ENCODE results near the gene PTGDS. TPM values are rescaled to one million over a fixed set of nuclear protein-coding genes. Genes with fewer than 3 reads are reported as not detected.
A peak's percentile ranks its signal among the peaks of the same experiment; 100 is the strongest.

The PTGDS gene
- total and polyA plus RNA-seq, 9 of the 15 experiments (the other 6 are each of a cell fraction or from before 2014, with no cell fraction given): 0.46 to 7.1 (median 2.0) TPM

DNA sequence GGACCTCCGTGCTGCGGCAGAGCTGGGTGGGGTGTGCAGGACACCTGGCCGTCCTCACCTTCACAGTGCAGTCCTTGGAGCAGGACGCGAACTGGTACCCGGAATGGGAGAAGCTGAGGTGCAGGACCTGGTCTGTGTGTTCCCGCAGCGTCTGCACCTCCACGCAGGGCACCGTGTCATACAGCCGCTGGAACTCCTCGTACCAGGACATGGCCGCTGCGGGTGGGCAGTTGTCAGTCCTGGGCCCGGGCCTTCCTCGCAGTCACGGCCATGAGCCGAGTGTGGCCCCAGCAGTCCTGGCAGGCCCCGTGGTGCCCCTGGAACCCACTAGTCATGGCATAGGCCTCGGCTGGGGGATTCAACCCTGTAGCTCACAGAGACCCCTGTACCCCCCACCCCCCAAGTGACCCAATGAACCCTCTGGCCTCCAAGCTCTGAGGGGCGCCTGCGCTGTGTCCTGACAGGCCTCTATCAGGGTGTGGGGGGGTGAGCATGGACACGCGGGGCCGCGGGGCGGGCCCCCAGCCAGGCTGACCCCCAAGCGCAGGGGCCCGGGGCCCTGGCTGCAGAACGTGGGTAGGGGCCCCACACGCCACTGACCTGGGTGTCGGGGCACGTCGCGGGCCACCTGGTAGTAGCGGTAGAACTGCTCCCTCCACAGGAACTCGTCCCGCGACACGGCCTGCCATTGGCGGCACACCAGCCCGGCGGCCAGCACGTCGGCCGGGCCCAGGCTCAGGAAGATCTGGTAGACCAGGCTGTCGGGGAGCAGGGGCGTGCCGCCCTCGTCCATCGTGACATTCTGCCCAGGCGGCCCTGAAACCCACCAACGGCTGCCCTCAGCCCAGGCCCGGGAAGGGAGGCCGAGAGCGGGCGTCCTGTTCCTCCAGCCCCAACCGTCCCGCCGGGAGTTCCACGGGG lies 33.8 kb upstream of the PTGDS start (continued):
- TF ChIP-seq, protein P1, sequence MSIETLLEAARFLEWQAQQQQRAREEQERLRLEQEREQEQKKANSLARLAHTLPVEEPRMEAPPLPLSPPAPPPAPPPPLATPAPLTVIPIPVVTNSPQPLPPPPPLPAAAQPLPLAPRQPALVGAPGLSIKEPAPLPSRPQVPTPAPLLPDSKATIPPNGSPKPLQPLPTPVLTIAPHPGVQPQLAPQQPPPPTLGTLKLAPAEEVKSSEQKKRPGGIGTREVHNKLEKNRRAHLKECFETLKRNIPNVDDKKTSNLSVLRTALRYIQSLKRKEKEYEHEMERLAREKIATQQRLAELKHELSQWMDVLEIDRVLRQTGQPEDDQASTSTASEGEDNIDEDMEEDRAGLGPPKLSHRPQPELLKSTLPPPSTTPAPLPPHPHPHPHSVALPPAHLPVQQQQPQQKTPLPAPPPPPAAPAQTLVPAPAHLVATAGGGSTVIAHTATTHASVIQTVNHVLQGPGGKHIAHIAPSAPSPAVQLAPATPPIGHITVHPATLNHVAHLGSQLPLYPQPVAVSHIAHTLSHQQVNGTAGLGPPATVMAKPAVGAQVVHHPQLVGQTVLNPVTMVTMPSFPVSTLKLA (conservative IDR thresholded peaks at IDR 0.05): peak; percentile 38 to 57; a peak in 2 of 4 replicates
- TF ChIP-seq BRCA1 (IDR thresholded peaks at IDR 0.05): no peak
- no peak for TF ChIP-seq BRCA1 (CRISPR knock-in tag; IDR thresholded peaks at IDR 0.05)
- TF ChIP-seq WHSC1 (IDR thresholded peaks at IDR 0.05; ENCODE audit: low read length): no peak
- no peak for TF ChIP-seq E2F8 (IDR thresholded peaks at IDR 0.05; ENCODE audit: low read depth, partially characterized antibody)
- TF ChIP-seq HDAC2 (IDR thresholded peaks at IDR 0.05): 0 out of 2 replicates have a peak, but pooled peaks have one; percentile 23
- 0 out of 4 replicates have a peak, but pooled peaks of 1 of the 2 experiments have one; percentile 21 for TF ChIP-seq ETV6 (IDR thresholded peaks at IDR 0.05; ENCODE audit: borderline replicate concordance in 1 of 2, low read depth in 2 of 2, low read length in 1 of 2)
- TF ChIP-seq ETV6 (CRISPR knock-in tag; IDR thresholded peaks at IDR 0.05; ENCODE audit: borderline replicate concordance): no peak
- no peak for TF ChIP-seq PATZ1 (CRISPR knock-in tag; IDR thresholded peaks at IDR 0.05; ENCODE audit: borderline replicate concordance)
- no peak; the same call in 1 of the 2 replicates for TF ChIP-seq POLR2G (IDR thresholded peaks at IDR 0.05; ENCODE audit: low read depth, low read length)
- TF ChIP-seq SLC30A9 (CRISPR knock-in tag; IDR thresholded peaks at IDR 0.05): no peak
- no peak for TF ChIP-seq NFATC3 (IDR thresholded peaks at IDR 0.05)
- no peak for TF ChIP-seq CREBBP (IDR thresholded peaks at IDR 0.05; ENCODE audit: low read depth, low read length)
- no peak for TF ChIP-seq ZNF695 (CRISPR knock-in tag; IDR thresholded peaks at IDR 0.05)
- TF ChIP-seq RBFOX2 (IDR thresholded peaks at IDR 0.05; ENCODE audit: low read depth, low read length): peak; percentile 46
- no peak for TF ChIP-seq RNF2 (IDR thresholded peaks at IDR 0.05)
- TF ChIP-seq PTBP1 (IDR thresholded peaks at IDR 0.05; ENCODE audit: low read depth, low read length): no peak
- TF ChIP-seq KLF13 (tag; IDR thresholded peaks at IDR 0.05; ENCODE audit: borderline replicate concordance, low read depth): 0 out of 2 replicates have a peak, but pooled peaks have one; percentile 30
- peak; percentile 32 for TF ChIP-seq PCBP1 (IDR thresholded peaks at IDR 0.05; ENCODE audit: low read depth, low read length, poor library complexity, severe bottlenecking)
- no peak for TF ChIP-seq CBX3 (IDR thresholded peaks at IDR 0.05; ENCODE audit: borderline replicate concordance in 1 of 2, low read length in 2 of 2)
